ENCODE results near the gene GREB1L.
A peak's percentile ranks its signal among the peaks of the same experiment; 100 is the strongest.
"Not testable (repeated sequence)": the region's sequence is repeated elsewhere in the genome, so short reads cannot be mapped to it uniquely, and the experiment has no call there.

The GREB1L gene

DNA sequence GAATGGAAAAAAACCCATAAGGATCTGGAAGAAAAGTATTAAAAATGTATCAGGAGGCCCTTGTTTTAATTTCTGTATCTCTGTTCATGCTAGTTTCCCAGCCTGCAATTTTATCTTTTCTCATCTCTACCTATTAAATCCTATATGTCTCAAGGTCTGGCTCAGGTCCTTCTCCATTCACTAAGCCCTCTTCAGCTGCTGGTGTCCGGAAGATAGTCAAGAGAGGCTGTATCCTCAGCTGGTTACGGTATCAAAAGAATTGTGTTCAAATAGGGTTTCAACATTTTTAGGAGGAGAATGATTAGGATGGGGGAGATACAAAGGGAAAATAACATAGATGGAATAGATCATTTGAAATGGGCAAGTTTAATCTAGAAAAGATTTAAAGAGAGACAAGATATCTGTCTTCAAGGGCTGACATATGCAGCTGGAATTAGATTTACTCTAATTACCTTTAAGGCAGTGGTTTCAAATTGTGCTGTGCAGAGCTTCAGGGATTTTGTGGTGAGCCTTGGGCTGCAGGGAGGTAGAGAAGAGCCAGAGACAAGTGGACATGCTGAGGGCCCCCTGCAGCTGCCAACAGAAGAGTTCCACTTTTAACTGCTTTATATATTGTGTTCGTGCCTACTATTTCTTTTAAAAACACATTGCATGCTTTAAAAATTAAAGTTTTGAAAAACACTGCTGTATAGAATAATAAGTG, 24.1 kb downstream of the GREB1L start:
- no peak for DNase-seq

DNA sequence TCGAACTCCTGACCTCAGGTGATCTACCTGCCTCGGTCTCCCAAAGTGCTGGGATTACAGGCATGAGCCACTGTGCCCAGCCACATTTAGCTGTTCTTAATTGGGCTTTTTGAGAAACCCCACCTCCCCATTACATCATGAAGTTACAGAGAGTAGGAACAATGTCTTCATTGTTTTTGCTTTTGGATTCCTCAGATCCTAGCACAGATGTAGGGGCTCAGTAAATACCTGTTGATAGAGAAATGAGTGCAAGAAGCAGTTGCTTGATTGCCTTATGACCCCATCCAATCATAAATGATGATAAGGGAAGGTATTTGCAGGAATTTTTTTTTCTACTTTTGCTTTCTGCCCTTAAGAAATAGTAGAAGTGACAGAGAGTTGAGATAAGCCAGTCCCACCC, 25.4 kb downstream of the GREB1L start:
- no peak for DNase-seq

GRCh38 chr18:21269349-21269748, 27.3 kb downstream of the GREB1L start:
- no peak for DNase-seq

- DNase-seq = peak; percentile 12
These were observed 28.4 kb downstream of the GREB1L start for GRCh38 chr18:21270453-21270852.

DNA sequence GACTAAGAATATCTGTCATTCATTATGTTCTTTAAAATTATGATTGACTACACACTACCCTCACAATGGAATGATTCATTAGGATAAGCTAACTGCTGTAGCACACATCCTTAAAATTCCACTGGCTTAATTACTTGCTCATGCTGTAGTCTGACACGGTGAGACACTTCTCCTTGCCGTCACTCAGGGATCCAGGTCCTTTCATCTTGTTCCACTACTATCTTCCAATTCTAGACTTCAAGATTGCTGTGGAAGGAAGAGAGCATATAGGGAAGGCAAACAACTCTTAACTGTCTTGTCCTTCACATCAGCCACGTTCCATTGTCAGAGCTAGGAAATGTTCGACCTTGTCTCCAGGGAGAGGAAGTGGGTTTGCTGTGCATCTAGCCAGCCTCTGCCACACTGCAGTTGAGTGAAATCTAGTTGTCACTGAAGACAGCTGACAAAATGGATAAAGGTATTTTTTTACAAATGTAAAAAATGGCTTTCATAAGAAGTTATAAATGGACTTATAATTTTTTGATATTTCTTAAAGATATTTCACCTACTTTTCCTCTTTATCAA, 30.1 kb downstream of the GREB1L start:
- DNase-seq = no peak

GRCh38 chr18:21273568-21273967, 31.5 kb downstream of the GREB1L start:
- no peak for DNase-seq

DNA sequence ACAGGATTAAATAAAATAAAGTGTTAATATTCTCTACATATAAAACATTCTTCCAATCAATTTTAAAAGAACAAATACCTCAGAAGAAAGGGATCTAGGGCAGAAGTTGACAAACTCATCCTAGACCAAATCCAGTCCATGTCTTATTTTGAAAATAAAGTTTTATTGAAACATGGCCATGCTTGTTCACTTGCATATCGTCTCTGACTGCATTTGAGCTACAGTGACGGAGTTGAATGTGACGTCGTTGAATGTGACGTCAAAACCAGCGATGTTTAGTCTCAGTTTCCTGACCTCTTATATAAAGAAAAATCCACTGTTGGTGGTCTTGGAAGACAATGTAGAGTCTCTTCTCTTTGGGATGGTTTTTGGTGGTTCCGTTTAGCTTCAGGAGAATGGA, 33.6 kb downstream of the GREB1L start:
- DNase-seq = no peak

GRCh38 chr18:21277578-21277977, 35.5 kb downstream of the GREB1L start:
- no peak for DNase-seq

DNA sequence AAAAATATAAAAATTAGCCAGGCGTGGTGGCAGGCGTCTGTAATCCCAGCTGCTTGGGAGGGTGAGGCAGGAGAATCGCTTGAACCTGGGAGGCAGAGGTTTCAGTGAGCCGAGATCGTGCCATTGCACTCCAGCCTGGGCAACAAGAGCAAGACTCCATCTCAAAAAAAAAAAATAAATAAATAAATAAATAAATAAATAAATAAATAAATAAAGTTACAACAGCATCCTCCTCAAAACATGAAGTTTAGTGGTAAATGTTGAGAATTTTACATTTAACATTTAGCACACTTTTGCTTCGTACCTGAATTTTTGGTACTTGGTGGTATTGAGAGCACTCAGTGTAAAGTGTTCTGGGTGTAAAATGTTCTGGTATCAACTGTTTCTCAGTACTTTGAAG, 36.2 kb downstream of the GREB1L start:
- DNase-seq = not testable (repeated sequence)

DNA sequence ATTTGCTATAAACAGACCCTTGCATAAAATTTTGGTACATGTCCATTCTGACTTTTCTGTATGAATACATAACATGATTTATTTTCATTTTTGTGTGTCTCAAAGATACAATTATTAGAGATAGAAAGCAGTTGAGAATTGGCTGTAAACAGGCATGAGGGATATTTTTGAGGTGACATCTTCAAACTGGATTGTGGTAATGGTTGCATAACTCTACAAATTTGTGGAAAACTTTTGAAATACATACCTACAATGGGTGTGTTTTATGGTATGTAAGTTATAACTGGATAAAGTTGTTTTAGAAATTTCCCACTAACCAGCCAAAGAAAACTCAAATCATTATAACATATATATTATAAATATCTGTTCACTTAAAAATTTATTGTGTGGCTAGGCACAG, 39.6 kb downstream of the GREB1L start:
- DNase-seq = no peak

DNA sequence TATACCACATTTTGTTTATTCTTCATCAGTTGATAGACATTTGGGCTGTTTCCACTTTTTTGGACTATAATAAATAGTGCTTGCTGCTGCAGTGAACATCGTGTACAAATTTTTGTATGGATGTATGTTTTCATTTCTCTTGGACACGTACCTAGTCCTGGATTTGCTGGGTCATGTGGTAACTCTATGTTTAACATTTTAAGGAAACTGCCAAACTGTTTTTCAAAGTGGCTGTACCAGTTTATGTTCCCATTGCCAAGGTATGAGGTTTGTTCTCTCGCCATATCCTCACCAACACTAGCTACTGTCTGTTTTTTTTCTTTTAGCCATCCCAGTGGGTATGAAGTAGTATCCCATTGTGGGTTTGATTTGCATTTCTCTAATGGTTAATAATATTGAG, 42.5 kb downstream of the GREB1L start:
- DNase-seq = no peak

DNA sequence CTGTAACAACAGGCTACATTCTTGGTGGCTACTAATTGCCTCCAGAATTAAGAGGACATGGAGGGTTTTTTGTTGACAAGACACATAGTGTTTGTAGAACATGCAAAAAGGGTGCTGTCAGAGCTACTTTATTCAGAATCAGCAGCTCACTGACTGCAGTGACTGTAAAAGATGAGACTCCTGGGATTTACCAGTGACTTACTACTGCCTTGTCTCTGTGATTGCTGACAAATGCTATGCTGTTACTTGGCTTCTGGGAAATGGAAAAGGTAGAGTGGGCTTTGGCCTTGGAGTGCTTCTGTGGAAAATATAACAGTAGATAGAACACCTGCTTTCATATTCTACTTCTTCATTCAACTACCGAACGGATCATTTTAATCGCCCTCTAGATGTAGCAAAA, 47.8 kb downstream of the GREB1L start:
- DNase-seq = no peak

DNA sequence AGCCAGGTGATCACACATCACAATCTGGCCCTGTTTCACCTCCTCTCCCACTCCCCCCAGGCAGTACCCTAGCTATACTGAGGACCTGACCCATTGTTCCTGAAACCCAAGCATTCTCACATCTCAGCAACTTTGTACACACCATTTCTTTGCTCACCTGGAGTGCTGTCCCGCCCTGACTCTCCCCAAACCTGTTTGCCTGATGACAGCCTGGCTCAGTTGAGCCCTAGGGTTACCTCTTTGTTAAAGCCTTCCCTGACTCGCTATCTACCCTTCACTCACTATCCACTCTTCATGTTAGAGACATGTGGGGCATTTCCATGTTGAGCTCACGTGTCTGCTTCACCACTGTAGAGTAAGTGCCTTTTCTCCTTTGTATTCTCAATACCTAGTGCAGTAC, 49.1 kb downstream of the GREB1L start:
- DNase-seq = no peak

DNA sequence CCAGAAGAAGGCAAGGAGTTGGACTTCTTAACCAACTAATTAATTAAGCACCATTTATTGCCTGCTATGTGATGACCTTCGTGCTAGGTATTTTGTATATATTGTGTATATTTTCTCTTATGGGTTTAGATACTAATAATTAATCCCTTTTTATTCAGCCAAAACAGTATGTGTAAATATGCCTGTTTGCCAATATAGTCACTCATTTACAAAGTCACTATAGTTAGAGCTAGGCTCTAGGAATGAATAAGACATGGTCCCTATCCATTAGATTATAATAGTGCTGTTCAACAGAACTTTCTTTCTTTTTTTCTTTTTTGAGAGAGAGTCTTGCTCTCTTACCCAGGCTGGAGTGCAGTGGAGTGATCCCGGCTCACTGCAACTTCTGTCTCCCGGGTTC, 51.4 kb downstream of the GREB1L start:
- no peak for DNase-seq

GRCh38 chr18:21295101-21295500, 53.1 kb downstream of the GREB1L start:
- DNase-seq = no peak

DNA sequence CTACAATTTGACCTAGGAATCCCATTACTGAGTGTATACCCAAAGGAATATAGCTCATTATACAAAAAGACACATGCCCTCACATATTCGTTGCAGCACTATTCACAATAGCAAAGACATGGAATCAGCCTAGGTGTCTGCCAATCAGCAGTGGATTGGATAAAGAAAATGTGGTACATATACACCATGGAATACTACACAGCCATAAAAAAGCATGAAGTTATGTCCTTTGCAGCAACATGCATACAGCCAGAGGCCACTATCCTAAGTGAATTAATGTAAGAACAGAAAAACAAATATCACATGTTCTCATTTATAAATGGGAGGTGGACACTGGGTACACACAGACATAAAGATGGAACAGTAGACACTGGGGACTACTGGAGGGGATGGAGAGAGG, 54.0 kb downstream of the GREB1L start:
- DNase-seq = no peak

GRCh38 chr18:21298351-21298750, 56.3 kb downstream of the GREB1L start:
- no peak for DNase-seq

- no peak for DNase-seq
These were observed 58.2 kb downstream of the GREB1L start for GRCh38 chr18:21300035-21300907.

- no peak for DNase-seq
These were observed 58.8 kb downstream of the GREB1L start for GRCh38 chr18:21300908-21301200.

GRCh38 chr18:21303445-21303844, 61.4 kb downstream of the GREB1L start:
- no peak for DNase-seq

DNA sequence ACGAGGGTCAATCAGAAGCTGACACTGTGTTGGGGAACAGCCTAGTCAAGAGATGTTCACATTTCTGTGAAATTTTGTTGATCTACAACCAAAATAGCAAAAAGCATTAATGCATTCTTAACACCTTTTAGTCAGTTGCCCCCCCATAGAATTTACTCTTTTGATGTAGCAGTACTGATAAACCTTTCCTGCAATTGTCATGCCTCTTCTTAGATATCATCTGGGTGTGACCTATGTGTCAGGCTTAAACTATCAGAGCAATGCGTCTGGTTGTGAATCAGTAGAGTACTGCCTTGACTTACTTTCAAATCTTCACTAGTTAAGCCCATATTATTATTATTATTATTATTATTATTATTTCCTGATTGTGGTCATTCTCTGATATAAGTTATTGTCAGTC, 61.9 kb downstream of the GREB1L start:
- no peak for DNase-seq

- DNase-seq = no peak
These were observed 63.6 kb downstream of the GREB1L start for GRCh38 chr18:21305621-21306020.

DNA sequence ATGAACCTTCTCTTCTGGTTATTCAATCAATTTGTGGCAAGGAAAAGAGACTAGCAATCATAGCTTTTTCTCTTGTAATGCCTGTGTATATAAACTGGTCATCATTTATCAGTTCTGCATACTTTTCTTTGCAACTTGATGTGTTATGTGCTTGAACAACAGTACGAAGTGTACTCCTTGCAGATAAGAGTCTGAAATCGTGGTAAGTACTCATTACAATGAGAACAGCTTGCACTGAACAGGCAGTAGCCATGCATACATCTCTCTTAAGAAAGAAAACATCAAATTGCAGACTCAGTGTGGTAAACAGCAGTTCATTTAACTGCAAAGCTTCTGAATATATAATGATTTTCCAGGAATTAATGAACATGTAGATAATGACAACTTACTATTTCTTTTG, 64.3 kb downstream of the GREB1L start:
- DNase-seq = no peak

GRCh38 chr18:21307578-21307977, 65.5 kb downstream of the GREB1L start:
- no peak for DNase-seq

Data from amniotic stem cell (primary cell).